Measurements from ENCODE around the gene CMSS1.
A peak's percentile ranks its signal among the peaks of the same experiment; 100 is the strongest.

Gene CMSS1

GRCh38 chr3:99960123-99960878, 142.6 kb downstream of the CMSS1 start:
- no peak for DNase-seq (ENCODE audit: low spot score)

GRCh38 chr3:99960941-99961340, 143.3 kb downstream of the CMSS1 start:
- no peak for DNase-seq (ENCODE audit: low spot score)

- no peak for DNase-seq (ENCODE audit: low spot score)
Measured at GRCh38 chr3:99961756-99962515, 144.3 kb downstream of the CMSS1 start.

DNA sequence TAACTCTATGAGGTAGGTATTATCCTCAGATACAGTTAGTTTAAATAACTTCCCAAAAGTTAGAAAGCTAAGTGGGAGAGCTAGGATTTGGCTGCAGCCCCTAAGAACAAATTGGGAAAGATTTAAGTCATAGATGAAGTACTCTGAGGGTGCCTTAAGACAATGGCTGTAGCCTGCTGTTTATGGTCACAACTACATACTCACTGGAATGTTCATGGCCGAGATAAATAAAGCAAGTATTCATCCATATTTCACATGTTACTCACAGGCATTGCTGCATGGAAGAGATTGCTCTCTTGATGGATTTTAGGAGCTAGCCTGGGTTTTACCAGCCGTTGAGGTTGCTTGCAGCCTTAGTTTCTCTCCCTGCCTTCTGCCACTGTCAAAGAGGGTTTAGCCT, 145.0 kb downstream of the CMSS1 start:
- no peak for DNase-seq (ENCODE audit: low spot score)

- no peak for DNase-seq (ENCODE audit: low spot score)
Measured at GRCh38 chr3:99965077-99965476, 147.4 kb downstream of the CMSS1 start.

DNA sequence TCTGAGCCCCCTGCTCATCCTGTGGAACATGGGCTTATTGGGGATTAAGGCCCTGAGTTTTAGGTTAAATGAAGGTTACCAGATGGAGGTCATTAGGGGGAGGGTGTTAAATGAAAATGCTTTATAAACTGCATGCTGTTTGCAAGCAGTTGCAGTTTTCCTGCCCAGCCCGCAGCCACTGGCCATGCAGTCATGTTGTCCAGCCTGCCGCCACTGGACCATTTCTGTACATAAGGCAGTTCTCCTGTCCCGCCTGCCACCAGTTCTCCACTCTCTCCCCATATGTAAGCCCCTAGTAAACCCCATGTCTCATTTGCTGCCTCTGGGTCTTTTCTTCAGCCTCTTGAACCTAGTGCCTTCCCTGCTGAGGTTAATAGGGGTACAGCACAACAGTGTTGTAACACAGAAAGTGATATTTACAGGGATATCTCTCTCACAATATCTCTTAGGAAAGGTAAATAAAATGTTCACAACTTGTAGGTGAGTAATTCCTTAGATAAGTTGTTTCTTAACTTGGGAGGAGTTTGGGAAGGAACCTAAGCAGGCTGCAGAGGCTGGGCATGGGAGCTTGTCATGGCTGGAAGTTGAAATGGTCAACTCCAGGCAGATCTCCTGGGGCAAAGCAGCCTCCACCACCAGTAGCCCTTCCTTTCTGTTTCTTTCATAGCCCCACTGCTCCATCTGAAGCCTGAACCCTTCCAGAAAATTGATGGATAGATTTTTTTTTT, 148.2 kb downstream of the CMSS1 start:
- DNase-seq (ENCODE audit: low spot score): no peak

- DNase-seq (ENCODE audit: low spot score): no peak
Measured at GRCh38 chr3:99966662-99967416, 149.2 kb downstream of the CMSS1 start.

- no peak for DNase-seq (ENCODE audit: low spot score)
Measured at GRCh38 chr3:99967796-99968195, 150.1 kb downstream of the CMSS1 start.

DNA sequence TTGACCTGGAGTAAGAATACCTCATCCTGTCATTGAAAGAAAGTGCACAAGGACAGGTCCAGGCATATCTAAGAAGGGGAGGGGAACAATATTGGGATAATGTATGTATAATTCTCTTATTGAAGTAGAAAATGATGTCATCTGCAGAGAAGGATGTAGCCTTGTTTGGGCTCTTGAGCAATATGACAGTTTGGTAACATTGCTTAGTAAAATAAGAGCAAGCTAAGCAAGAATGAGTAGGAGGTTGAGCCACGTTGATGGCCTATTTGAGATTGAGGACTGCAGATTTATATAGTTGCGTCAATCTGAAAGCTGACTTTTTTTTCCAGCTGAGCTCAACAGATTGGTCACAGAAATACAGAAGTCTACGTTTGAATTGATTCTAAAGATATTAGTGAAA, 151.5 kb downstream of the CMSS1 start:
- DNase-seq (ENCODE audit: low spot score): peak; percentile 19

GRCh38 chr3:99970198-99970597, 152.5 kb downstream of the CMSS1 start:
- peak; percentile 31 for DNase-seq (ENCODE audit: low spot score)

DNA sequence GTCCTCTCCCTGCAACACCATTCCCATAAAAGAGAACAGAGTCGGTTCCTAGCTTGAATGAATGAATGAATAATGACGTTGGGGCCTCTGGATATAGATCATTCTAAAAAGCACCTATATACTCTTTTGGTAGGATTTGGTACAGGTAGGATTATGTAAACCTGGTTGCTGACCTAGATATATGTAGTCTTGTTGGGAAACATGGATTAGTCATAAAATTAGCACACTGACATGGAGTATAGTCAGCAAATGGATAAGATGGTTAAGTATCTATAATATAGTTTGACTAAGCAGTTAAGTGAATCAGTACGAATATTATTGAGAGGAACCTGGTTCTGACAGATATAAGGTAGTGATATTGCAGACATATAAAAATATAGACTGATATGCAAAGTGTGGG, 154.1 kb downstream of the CMSS1 start:
- no peak for DNase-seq (ENCODE audit: low spot score)

DNA sequence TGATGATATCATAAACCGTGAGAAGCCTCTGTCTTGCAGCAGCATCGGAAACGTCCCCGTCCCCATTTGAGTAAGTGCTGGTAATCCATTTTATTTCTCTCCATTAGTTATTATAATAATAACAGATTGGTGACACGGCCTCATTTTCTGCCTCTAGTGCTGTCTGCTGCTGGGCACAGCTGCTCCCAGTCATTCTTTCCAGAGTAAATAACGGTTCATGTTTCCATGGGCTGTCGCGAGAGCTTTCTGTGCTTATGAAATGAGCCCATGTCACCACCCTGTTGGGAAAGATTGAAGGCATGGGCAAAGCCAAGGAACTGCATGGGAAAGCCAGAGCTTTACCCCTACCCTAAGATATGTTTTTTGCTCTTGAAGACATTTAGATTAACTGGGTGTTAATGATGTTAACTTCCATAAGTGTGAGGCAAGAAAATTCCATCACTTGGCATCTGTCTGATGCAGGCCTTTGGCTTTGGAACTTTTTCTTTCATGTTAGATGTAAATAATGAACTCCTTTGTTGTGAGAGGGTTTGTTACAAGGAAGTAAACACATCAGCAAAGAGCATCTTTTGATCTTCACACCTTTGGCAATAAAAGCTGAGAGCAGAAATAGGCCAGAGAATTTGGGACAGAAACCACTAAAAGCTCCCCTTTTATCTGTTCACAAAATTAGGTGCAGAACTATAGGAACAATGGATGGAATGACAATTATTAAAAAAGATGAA, 154.9 kb downstream of the CMSS1 start:
- no peak for DNase-seq (ENCODE audit: low spot score)

GRCh38 chr3:99974989-99975388, 157.3 kb downstream of the CMSS1 start:
- DNase-seq (ENCODE audit: low spot score): no peak

DNA sequence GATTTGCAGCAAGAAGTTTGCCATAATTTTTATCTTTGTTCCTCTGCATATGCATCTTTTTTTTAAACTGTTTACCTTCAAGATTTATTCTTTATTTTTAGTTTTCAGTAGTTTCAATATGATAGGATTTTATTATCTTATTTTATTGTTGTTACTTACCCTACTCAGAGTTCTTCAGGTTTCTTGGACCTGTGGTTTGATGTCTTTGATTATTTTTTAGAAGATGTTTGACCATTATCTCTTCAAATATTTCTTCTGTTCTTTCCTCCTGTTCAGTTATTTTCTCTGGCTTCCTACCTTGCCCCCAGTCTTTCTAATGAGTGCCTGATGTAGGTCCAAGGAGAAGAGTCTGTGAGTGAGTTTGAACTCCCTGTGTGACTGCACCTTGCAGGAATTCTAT, 158.9 kb downstream of the CMSS1 start:
- DNase-seq (ENCODE audit: low spot score): no peak

DNA sequence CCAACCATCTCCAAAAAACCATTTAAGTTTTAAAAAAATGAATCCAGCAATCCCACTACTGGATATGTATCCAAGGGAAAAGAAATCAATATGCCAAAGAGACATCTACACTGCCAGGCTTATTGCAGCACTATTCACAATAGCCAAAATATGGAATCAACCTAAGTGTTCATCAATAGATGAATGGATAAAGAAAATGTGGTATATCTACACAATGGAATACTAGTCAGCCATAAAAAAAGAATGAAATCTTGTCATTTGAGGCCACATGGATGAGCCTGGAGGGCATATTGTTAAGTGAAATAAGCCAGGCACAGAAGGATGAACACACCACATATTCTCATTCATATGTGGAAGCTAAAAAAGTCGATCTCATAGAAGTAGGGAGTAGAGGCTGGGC, 160.6 kb downstream of the CMSS1 start:
- no peak for DNase-seq (ENCODE audit: low spot score)

DNA sequence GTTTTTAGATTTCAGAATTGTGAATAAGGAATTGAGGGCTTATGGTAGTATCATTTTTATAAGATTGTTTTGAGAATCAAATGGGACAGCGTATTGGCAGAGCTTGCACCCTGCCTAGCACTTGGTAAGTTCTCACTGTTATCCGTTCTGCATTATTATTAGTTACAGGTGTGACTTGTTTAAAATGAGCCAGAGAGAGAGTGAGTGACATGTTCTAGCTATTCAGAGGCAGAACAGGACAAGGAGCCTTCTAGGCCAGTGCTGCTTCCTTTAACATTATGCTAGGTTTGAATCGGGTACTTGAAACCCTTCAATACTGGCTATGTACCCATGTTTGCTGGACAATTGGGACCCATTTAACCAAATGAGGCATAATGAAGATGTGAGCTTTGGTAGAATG, 162.9 kb downstream of the CMSS1 start:
- DNase-seq (ENCODE audit: low spot score): no peak

GRCh38 chr3:99981138-99981537, 163.5 kb downstream of the CMSS1 start:
- DNase-seq (ENCODE audit: low spot score): no peak

DNA sequence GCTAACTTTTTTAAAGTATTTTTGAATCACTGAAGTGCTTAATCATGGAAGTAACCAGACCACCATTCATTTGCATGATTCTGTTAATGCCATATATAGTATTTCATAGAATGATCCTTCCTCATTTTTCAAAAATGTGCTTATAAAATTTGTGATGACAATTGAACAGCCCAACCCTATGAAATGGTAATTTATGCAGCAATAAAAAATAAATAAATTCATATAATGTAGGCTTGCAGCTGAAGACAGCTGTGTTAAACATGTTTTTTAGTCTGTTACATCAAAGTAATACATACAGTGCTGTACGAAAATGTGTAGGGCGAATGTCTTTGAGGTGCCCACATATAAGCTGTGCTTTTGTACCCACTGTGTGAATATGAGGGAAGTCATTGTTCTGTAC, 165.0 kb downstream of the CMSS1 start:
- no peak for DNase-seq (ENCODE audit: low spot score)

DNA sequence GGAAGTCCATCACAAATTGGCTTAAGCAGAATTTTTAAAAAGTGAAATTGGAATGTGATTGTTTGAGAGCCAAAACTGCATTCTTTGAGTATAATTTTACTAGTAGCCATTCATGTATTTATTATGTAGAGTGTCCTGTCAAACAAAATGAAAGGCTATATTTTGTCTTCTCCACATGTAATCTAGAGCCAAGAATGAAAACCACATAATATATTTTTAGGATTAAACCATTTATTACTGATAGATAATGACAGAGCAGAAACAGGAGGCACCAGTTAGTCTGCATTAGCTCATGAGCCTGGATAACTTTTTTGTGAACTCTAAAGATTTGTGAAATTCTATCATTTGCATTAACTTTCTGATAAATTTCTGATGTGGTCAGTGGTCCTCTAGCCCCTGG, 166.5 kb downstream of the CMSS1 start:
- no peak for DNase-seq (ENCODE audit: low spot score)

GRCh38 chr3:99984668-99985067, 167.0 kb downstream of the CMSS1 start:
- DNase-seq (ENCODE audit: low spot score): no peak

DNA sequence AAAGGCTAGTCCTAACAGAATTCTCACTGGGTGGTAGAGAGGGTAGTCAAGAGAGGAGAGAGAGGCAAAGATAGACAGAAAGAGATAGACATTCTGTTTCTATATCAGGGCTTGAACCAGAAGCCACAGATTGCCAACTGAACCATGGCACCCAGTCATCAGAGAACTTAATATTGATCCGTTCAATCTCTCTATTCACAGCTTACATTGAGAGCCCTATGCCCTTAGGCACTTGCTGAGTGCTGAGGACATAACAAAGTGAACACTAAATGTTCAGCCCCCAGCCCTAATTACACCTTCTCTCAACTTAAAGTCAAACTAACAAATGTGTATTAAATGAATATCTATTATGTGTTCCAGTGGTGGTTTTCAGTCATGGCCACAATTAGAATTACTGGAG, 172.5 kb downstream of the CMSS1 start:
- no peak for DNase-seq (ENCODE audit: low spot score)

GRCh38 chr3:99997293-99997692, 179.6 kb downstream of the CMSS1 start:
- no peak for DNase-seq (ENCODE audit: low spot score)
